Activated B cell treated with CpG ODN at 0.5 μM for 24 hours (primary cell): ENCODE results near the gene BRD9. TPM values are rescaled to one million over a fixed set of nuclear protein-coding genes. Genes with fewer than 3 reads are reported as not detected.
A peak's percentile ranks its signal among the peaks of the same experiment; 100 is the strongest.

Experiments used
- ATAC-seq: fragments of 200-7000 bp; cut with Tn5 transposase; one replicate; pipeline ENCODE4 v1.10.0; 2021; ENCODE audit warnings: low read depth, mild to moderate bottlenecking, moderate library complexity
- CTCF ChIA-PET: fragments of 350-600 bp; sonication (Branson Sonifier 250); formaldehyde crosslinking; loops from one replicate; lab custom pipeline; 2021; ENCODE audit warnings: antibody characterized with exemption; lab: Charles Lee
- POLR2A ChIA-PET: fragments of 350-600 bp; sonication (Branson Sonifier 250); formaldehyde crosslinking; loops from one replicate; lab custom pipeline; 2021; ENCODE audit warnings: antibody characterized with exemption; lab: Charles Lee
- DNase-seq: peaks from one replicate; pipeline ENCODE4 v3.0.0; 2022
- H3K27ac Mint-ChIP-seq: one replicate; pipeline ENCODE4 v1.8.0; 2020; ENCODE audit warnings: mixed read lengths
- H3K27me3 Mint-ChIP-seq: one replicate; pipeline ENCODE4 v1.8.0; 2021; ENCODE audit warnings: mixed read lengths
- H3K36me3 Mint-ChIP-seq: one replicate; pipeline ENCODE4 v1.8.0; 2021; ENCODE audit warnings: low read depth, mixed read lengths
- H3K4me1 Mint-ChIP-seq: one replicate; pipeline ENCODE4 v1.8.0; 2021; ENCODE audit warnings: mixed read lengths
- H3K4me3 Mint-ChIP-seq: one replicate; pipeline ENCODE4 v1.8.0; 2020; ENCODE audit warnings: mild to moderate bottlenecking, mixed read lengths
- H3K9me3 Mint-ChIP-seq: one replicate; pipeline ENCODE4 v1.8.0; 2020; ENCODE audit warnings: mixed read lengths
- intact Hi-C: fragments of 100-400 bp; cut with micrococcal nuclease; formaldehyde crosslinking; loops from one replicate; pipeline ENCODE4 v1.15.1; 2024
- total RNA-seq: library from RNA; stranded (reverse); gene quantifications from 2 replicates; pipeline ENCODE4 v1.2.3, GENCODE V29; 2022
- TF ChIP-seq, protein P1 (sequence below): fragments of 200-600 bp; IDR thresholded peaks from one replicate; pipeline ENCODE4 v1.8.0; 2022; ENCODE audit warnings: antibody characterized with exemption, mild to moderate bottlenecking

Gene BRD9
- total RNA-seq, 1 donor from 2014 or later, result 67.8 TPM

DNA sequence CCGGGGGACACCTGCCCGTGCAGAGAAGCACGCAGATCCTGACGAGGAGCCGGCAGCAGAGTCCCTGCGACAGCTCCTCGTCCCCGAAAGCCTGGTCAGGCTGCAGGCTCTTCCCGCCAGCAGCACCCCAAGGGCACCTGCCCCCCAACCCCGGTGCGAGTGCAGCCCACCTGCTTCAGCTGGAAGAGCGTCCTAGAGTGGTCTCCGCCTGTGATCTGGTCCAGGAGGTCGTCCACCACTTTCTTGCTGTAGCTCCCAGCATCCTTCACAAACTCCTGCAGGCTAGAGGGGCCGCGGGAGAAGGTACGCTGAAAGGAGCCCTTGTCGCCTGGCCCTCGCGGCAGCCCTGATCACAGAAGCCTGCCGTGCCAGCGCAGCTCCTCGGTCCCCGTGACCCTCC is 16.7 kb downstream of the BRD9 start:
- ChIA-PET POLR2A (no interaction called here), CTCF (no interaction called here)
- ATAC-seq, result no peak
- TF ChIP-seq, protein P1, sequence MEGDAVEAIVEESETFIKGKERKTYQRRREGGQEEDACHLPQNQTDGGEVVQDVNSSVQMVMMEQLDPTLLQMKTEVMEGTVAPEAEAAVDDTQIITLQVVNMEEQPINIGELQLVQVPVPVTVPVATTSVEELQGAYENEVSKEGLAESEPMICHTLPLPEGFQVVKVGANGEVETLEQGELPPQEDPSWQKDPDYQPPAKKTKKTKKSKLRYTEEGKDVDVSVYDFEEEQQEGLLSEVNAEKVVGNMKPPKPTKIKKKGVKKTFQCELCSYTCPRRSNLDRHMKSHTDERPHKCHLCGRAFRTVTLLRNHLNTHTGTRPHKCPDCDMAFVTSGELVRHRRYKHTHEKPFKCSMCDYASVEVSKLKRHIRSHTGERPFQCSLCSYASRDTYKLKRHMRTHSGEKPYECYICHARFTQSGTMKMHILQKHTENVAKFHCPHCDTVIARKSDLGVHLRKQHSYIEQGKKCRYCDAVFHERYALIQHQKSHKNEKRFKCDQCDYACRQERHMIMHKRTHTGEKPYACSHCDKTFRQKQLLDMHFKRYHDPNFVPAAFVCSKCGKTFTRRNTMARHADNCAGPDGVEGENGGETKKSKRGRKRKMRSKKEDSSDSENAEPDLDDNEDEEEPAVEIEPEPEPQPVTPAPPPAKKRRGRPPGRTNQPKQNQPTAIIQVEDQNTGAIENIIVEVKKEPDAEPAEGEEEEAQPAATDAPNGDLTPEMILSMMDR, result no peak
- H3K36me3 Mint-ChIP-seq, result peaks cover 77% of the 10 kb centered on the region
- no peaks in the 10 kb centered on the region for H3K27me3 Mint-ChIP-seq
- H3K27ac Mint-ChIP-seq, result no peak overlapping the region
- intact Hi-C loops, result no loop called here
- H3K9me3 Mint-ChIP-seq, result no peaks in the 10 kb centered on the region
- peaks cover 5% of the 10 kb centered on the region for H3K4me1 Mint-ChIP-seq
- DNase-seq, result no peak
- no peak overlapping the region for H3K4me3 Mint-ChIP-seq

DNA sequence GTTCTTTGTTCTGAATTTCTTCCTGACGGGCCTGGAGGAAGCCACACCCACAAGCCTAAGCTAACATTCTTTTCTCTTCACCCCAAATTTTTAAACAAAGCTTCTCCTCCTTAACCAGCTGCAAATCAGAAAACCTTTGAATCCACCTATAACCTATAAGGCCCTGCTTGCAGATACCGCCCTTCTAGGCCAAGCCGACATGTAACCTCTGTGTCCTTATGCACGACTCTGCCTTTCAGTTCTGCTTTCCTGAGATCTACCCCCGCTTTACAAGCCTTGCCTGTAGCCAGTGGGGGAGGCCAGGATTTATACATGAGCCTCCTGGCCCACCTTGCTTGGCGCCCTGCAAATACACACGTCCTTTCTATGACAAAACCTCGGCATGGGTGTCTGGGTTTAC is 19.3 kb downstream of the BRD9 start:
- no peak overlapping the region for H3K4me3 Mint-ChIP-seq
- peak overlapping the region; percentile 47 for H3K27ac Mint-ChIP-seq
- peaks cover 98% of the 10 kb centered on the region for H3K36me3 Mint-ChIP-seq
- peaks cover 5% of the 10 kb centered on the region for H3K4me1 Mint-ChIP-seq
- intact Hi-C loops, result no loop called here
- H3K9me3 Mint-ChIP-seq, result no peaks in the 10 kb centered on the region
- ATAC-seq (peak; percentile 54), DNase-seq (no peak)
- POLR2A ChIA-PET, result no interaction called here
- H3K27me3 Mint-ChIP-seq, result no peaks in the 10 kb centered on the region
- CTCF ChIA-PET, result no interaction called here
- TF ChIP-seq, protein P1, result no peak

DNA sequence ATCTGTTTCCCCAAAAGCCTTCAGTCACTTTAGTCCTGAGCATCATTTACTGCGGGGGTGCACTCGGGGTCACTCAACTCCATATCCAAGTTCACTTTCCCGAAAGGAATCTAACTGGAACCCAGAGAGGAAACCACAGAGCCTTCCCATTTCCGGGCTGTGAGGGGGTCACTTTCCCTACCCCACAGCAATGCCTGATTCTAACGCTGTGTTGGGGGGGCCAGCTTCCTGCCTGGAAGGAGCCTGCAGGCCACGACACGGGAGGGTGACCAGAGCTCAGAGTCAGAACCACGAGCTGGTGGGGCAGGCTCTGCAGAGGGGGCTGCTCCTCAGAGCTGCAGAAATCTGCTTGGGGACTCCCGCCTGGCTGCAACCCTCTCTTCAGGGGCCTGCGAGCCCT is 20.3 kb downstream of the BRD9 start:
- Mint-ChIP-seq H3K36me3 (peaks cover 98% of the 10 kb centered on the region), H3K4me3 (no peak overlapping the region), H3K27ac (no peak overlapping the region), H3K4me1 (peaks cover 5% of the 10 kb centered on the region), H3K27me3 (no peaks in the 10 kb centered on the region), H3K9me3 (no peaks in the 10 kb centered on the region)
- ATAC-seq (no peak), DNase-seq (no peak)
- ChIA-PET POLR2A (no interaction called here), CTCF (no interaction called here)
- TF ChIP-seq, protein P1, result no peak
- intact Hi-C loops, result no loop called here

DNA sequence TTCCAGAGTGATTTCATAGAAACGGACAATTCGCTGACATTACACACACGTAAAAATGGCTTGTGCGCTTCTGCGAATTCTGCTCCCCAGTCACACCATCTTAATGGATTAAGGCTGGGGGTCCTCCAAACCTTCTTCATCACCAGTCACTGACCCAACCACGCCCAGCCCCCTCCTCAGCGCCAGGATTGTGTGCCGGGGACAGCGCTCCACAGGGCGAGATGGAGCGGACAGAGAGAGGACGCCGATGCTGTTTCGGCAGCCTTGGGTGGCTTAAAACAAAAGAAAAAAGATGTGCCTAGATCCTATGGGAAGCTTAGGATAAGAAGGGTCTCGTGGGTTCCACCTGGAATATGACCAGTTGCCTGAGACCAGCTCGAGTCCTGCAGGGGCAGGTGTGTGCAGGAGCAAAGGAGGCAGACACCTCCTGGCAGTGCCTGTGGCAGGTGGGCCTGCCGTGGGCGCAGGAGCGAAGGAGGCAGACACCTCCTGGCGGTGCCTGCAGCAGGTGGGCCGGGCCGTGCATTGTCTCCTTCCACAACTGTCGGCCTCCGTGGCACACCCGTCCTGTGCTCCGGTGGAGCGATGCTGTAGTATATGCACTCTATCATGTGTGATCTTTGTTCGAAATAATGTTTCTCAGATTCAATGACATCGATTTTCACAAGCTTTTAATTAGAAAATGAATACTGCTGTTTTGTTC is 20.9 kb downstream of the BRD9 start:
- peaks cover 5% of the 10 kb centered on the region for H3K4me1 Mint-ChIP-seq
- H3K36me3 Mint-ChIP-seq, result peaks cover 98% of the 10 kb centered on the region
- DNase-seq, result no peak
- H3K27ac Mint-ChIP-seq, result no peak overlapping the region
- intact Hi-C loops, result no loop called here
- no peaks in the 10 kb centered on the region for H3K9me3 Mint-ChIP-seq
- ChIA-PET POLR2A (no interaction called here), CTCF (no interaction called here)
- no peaks in the 10 kb centered on the region for H3K27me3 Mint-ChIP-seq
- no peak for ATAC-seq
- no peak overlapping the region for H3K4me3 Mint-ChIP-seq
- TF ChIP-seq, protein P1, result no peak

DNA sequence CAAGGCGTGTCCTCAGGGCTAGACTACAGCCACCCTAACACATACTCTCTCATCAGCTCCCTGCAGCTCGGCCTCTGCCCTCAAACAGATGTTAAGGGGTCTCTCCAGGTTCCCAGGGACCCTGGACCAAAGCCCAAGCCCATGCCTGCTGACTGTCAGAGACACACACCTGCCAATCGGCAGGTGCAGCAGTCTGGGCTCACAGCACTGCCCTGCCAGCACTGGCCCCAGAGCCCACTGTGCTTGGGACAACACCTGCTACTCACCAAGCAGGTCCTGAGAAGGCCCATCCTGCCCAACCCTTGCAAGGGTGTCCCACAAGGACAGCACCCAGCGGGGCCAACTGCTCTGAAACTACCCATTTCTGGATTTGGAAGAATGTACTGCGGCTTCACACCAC is 21.6 kb downstream of the BRD9 start:
- intact Hi-C loops, result no loop called here
- CTCF ChIA-PET, result no interaction called here
- DNase-seq (no peak), ATAC-seq (no peak)
- H3K9me3 Mint-ChIP-seq, result no peaks in the 10 kb centered on the region
- TF ChIP-seq, protein P1, result no peak
- no peak overlapping the region for H3K27ac Mint-ChIP-seq
- H3K36me3 Mint-ChIP-seq, result peaks cover 99% of the 10 kb centered on the region
- peaks cover 5% of the 10 kb centered on the region for H3K4me1 Mint-ChIP-seq
- POLR2A ChIA-PET, result no interaction called here
- no peaks in the 10 kb centered on the region for H3K27me3 Mint-ChIP-seq
- no peak overlapping the region for H3K4me3 Mint-ChIP-seq
